Colonic mucosa (tissue), 4 donors: ENCODE data around the gene SLC17A2. TPM values are rescaled to one million over a fixed set of nuclear protein-coding genes. Genes with fewer than 3 reads are reported as not detected.

Experiments used
- DNase-seq: peaks from one replicate; pipeline ENCODE4 v3.0.0-alpha.2; 2020
- H3K27ac ChIP-seq: fragments of 200-600 bp; one replicate; pipeline ENCODE4 v1.8.0; 2021
- H3K27me3 ChIP-seq: fragments of 200-600 bp; one replicate; pipeline ENCODE4 v1.8.0; 2021
- H3K36me3 ChIP-seq: fragments of 200-600 bp; one replicate; pipeline ENCODE4 v1.8.0; 2021
- H3K4me1 ChIP-seq: fragments of 200-600 bp; one replicate; pipeline ENCODE4 v1.8.0; 2021; ENCODE audit warnings: mild to moderate bottlenecking
- H3K4me3 ChIP-seq: fragments of 200-600 bp; one replicate; pipeline ENCODE4 v1.8.0; 2021
- H3K9ac ChIP-seq, 2 donors: one replicate each; pipeline ENCODE4 v1.7.0; 2013; ENCODE audit warnings: control low read depth in 2 of 2, low read depth in 2 of 2, low read length in 2 of 2
- H3K9me3 ChIP-seq: fragments of 200-600 bp; one replicate; pipeline ENCODE4 v1.8.0; 2021
- intact Hi-C: fragments of 100-400 bp; cut with DNase I; formaldehyde crosslinking; loops from one replicate; pipeline ENCODE4 v1.14.1; 2022
- total RNA-seq, 2 donors: library from RNA; stranded (reverse); fragmentation: NEBNext Ultra II Directional in 1 of 2; extraction: Animal tissue kit (Norgen Biotek cat#: 25700) in 1 of 2; gene quantifications; one replicate each; pipeline ENCODE4 v1.2.1, GENCODE V29; 2021
- TF ChIP-seq, protein P1 (sequence below): fragments of 200-600 bp; IDR thresholded peaks from one replicate; pipeline ENCODE4 v1.8.0; 2022; ENCODE audit warnings: antibody characterized with exemption, mild to moderate bottlenecking
- donor health status: healthy.
- donor health status: DM: no; HTN: no; CAD: no.
- donor health status: DM: no; HTN: no; CAD: no.

The SLC17A2 gene
- total RNA-seq, 2 donors from 2014 or later = not detected

DNA sequence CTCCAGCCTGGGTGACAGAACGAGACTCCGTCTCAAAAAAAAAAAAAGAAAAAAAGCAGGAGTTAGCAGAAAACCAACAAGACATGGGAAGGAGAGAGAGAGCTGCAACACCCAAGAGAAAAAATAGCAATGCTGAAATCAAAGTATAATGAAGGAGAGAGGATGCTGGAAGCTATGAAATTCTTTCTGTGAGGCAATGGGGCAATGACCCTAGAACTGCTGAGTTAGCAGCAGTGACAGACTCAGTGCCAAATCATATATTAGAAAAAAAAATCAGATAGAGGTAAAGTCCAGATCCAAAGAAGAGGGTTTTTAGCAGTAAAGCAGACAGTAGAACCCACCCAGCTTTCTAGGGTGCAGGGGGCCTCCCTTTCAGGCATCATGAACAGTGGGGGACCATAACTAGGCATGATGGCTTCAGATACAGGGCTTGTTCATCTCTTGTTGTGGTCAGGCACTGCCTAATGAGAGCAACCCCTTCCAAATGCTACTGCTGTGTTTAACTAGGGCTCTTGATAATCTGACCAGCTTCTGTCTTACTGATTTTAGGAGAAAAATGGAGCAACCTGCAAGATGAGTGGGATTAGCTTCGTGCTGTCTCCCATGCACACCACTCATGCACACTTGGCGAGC lies 26.9 kb downstream of the SLC17A2 start:
- Histone ChIP-seq H3K9ac (no peak overlapping the region), H3K4me1 (no peaks in the 10 kb centered on the region), H3K36me3 (no peaks in the 10 kb centered on the region), H3K9me3 (no peaks in the 10 kb centered on the region), H3K27ac (no peak overlapping the region), H3K4me3 (no peak overlapping the region), H3K27me3 (no peaks in the 10 kb centered on the region)
- no peak for DNase-seq
- intact Hi-C loops = no loop called here
- TF ChIP-seq, protein P1, sequence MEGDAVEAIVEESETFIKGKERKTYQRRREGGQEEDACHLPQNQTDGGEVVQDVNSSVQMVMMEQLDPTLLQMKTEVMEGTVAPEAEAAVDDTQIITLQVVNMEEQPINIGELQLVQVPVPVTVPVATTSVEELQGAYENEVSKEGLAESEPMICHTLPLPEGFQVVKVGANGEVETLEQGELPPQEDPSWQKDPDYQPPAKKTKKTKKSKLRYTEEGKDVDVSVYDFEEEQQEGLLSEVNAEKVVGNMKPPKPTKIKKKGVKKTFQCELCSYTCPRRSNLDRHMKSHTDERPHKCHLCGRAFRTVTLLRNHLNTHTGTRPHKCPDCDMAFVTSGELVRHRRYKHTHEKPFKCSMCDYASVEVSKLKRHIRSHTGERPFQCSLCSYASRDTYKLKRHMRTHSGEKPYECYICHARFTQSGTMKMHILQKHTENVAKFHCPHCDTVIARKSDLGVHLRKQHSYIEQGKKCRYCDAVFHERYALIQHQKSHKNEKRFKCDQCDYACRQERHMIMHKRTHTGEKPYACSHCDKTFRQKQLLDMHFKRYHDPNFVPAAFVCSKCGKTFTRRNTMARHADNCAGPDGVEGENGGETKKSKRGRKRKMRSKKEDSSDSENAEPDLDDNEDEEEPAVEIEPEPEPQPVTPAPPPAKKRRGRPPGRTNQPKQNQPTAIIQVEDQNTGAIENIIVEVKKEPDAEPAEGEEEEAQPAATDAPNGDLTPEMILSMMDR = no peak

GRCh38 chr6:25902071-25902470 lies 28.4 kb downstream of the SLC17A2 start:
- Histone ChIP-seq H3K9ac (no peak overlapping the region), H3K9me3 (no peaks in the 10 kb centered on the region), H3K27me3 (no peaks in the 10 kb centered on the region), H3K36me3 (no peaks in the 10 kb centered on the region), H3K4me1 (no peaks in the 10 kb centered on the region), H3K4me3 (no peak overlapping the region), H3K27ac (no peak overlapping the region)
- TF ChIP-seq, protein P1 = no peak
- intact Hi-C loops = no loop called here
- no peak for DNase-seq

GRCh38 chr6:25900843-25901242 lies 29.6 kb downstream of the SLC17A2 start:
- Histone ChIP-seq H3K27ac (no peak overlapping the region), H3K36me3 (no peaks in the 10 kb centered on the region), H3K4me3 (no peak overlapping the region), H3K9ac (no peak overlapping the region), H3K9me3 (no peaks in the 10 kb centered on the region), H3K4me1 (no peaks in the 10 kb centered on the region), H3K27me3 (no peaks in the 10 kb centered on the region)
- intact Hi-C loops = no loop called here
- no peak for DNase-seq
- TF ChIP-seq, protein P1 = no peak

DNA sequence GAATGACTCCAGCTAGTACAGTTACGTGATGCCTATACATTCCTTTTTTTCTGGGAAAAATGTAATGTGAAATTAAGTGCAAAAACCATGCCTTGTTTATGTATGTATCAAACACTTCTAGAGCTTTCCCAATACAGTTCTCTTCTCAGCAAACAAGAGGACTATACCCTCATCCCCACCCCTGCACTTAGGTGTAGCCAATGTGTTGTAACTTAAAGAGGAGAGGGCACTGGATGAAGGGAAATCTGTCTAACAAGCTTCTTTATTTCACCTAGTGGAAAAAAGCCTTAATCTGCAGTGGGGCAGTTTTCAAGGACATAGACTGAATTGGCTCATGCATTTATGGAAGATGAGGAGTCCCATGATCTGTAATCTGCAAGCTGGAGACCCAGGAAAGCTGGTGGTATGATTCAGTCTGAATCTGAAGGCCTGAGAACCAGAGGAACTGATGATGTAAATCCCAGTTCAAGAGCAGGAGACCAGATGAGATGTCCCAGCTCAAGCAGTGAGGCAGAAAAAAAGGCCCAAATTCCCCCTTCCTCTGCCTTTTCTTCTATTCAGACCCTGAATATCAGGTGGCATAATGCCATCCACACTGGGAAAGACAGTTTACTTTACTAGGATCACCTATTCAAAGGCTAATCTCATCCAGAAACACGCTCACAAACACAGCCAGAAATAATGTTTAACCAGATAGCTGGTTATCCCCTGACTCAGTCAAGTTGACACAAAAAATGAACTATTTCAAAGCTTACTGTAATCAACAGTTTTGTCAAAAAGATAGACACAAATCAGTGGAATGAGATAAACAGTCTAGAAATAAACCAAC lies 30.7 kb downstream of the SLC17A2 start:
- no peaks in the 10 kb centered on the region for H3K27me3 ChIP-seq
- no peak overlapping the region for H3K9ac ChIP-seq
- TF ChIP-seq, protein P1 = no peak
- no peak for DNase-seq
- no peaks in the 10 kb centered on the region for H3K4me1 ChIP-seq
- H3K4me3 ChIP-seq = no peak overlapping the region
- H3K9me3 ChIP-seq = no peaks in the 10 kb centered on the region
- no peak overlapping the region for H3K27ac ChIP-seq
- H3K36me3 ChIP-seq = no peaks in the 10 kb centered on the region
- intact Hi-C loops = no loop called here

DNA sequence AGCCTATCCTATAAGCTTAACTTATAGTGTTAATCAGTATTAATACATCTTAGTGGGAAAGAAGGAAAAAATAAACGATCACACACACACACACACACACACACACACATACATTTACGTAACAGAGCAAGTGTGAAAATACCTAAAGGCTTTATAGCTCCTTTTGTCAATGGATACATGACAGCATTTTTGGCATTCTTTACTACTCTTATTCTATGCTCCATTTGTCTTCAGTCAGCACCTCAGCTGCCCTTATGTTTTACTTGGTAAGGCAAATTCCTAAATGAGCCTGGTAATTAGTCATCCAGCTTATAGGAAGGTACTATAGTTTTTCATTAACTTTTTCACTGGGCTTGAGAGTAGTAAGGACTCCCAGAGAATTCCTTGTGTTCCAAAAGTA lies 31.4 kb downstream of the SLC17A2 start:
- TF ChIP-seq, protein P1 = no peak
- Histone ChIP-seq H3K27ac (no peak overlapping the region), H3K4me3 (no peak overlapping the region), H3K27me3 (no peaks in the 10 kb centered on the region), H3K36me3 (no peaks in the 10 kb centered on the region), H3K4me1 (no peaks in the 10 kb centered on the region), H3K9ac (no peak overlapping the region), H3K9me3 (no peaks in the 10 kb centered on the region)
- DNase-seq = no peak
- intact Hi-C loops = no loop called here
